ENCODE data around the gene GZMB. TPM values are rescaled to one million over a fixed set of nuclear protein-coding genes. Genes with fewer than 3 reads are reported as not detected.
"Not testable (repeated sequence)": the region's sequence is repeated elsewhere in the genome, so short reads cannot be mapped to it uniquely, and the experiment has no call there.

The GZMB gene
- total and polyA plus RNA-seq, 5 donors from 2014 or later: 0.29 to 3.0 (median 1.0) TPM; not detected in 2

- H3K27ac ChIP-seq (ENCODE audit: insufficient read depth, low read length, poor library complexity, severe bottlenecking); DNase-seq; H3K4me1 Mint-ChIP-seq; H3K27ac Mint-ChIP-seq; H3K36me3 Mint-ChIP-seq; H3K4me3 Mint-ChIP-seq; H3K36me3 ChIP-seq (ENCODE audit: control insufficient read depth, insufficient read depth, low read length); H3K4me3 ChIP-seq (ENCODE audit: low read depth, low read length); H3K9me3 ChIP-seq (ENCODE audit: control insufficient read depth in 2 of 2, low read length in 2 of 2); ATAC-seq (ENCODE audit: low read depth in 2 of 2); H3K27me3 ChIP-seq (ENCODE audit: control insufficient read depth, insufficient read depth, low read length); H3K4me1 ChIP-seq (ENCODE audit: control insufficient read depth, insufficient read depth, low read length, poor library complexity, severe bottlenecking): not testable (repeated sequence)
- peaks cover 18% of the 10 kb centered on the region for H3K27me3 Mint-ChIP-seq
- H3K9me3 Mint-ChIP-seq: peaks cover 0 to 10% (median 1%) of the 10 kb centered on the region in 7 donors
These were observed 49.6 kb downstream of the GZMB start for GRCh38 chr14:24584402-24584801.

Other genes starting within 250 kb of the GZMB start
- gene NYNRIN, start 235.2 kb downstream of the GZMB start, total RNA-seq: 0.22 TPM
- under 1 TPM in 1 of 4 donors, not detected in 3; 0.02 TPM for gene NYNRIN, start 235.2 kb downstream of the GZMB start, polyA plus RNA-seq
- 3.2 TPM for gene CBLN3, start 204.5 kb downstream of the GZMB start, total RNA-seq
- gene CBLN3, start 204.5 kb downstream of the GZMB start, polyA plus RNA-seq: under 1 TPM; 0.10 to 0.32 (median 0.11) TPM
- gene KHNYN, start 204.2 kb downstream of the GZMB start, total RNA-seq: 139 TPM
- gene KHNYN, start 204.2 kb downstream of the GZMB start, polyA plus RNA-seq: 10 to 100 TPM; 12.4 to 16.5 (median 15.0) TPM
- 79.9 TPM for gene SDR39U1, start 191.4 kb downstream of the GZMB start, total RNA-seq
- gene SDR39U1, start 191.4 kb downstream of the GZMB start, polyA plus RNA-seq: 10 to 100 TPM; 46.1 to 63.1 (median 60.5) TPM
- gene CMA1, start 125.9 kb downstream of the GZMB start, total RNA-seq: not detected
- gene CMA1, start 125.9 kb downstream of the GZMB start, polyA plus RNA-seq: not detected
- not detected for gene CTSG, start 57.9 kb downstream of the GZMB start, total RNA-seq
- not detected for gene CTSG, start 57.9 kb downstream of the GZMB start, polyA plus RNA-seq
- 0.86 TPM for gene GZMH, start 24.5 kb downstream of the GZMB start, total RNA-seq
- under 1 TPM; 0.38 to 0.60 (median 0.55) TPM for gene GZMH, start 24.5 kb downstream of the GZMB start, polyA plus RNA-seq